ENCODE measurements around the gene PNMA6E.

The PNMA6E gene

DNA sequence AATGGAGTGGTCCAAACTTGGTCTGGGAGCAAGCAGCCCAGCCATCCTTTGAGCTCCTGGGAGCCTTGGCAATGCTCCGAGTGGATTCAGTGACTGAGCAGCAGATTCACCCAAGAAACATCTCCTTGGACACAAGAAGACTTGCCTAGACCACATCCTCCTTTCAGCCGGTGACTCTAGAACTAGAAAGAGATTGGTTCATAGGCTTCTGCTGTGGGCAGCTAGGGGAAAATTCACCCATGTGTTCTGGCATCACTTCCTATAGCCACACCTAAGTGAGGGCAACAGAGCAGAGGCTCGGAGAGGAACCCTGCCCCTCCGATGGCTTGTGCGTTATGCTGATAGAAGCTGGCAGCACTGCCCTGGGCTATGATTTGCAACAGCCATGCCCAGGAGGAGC lies 51.2 kb downstream of the PNMA6E start:
- DNase-seq (ENCODE audit: low read depth), result no peak

- no peak for DNase-seq (ENCODE audit: low read depth)
These were observed 52.7 kb downstream of the PNMA6E start for GRCh38 chrX:153348421-153348820.

GRCh38 chrX:153347530-153347929 lies 53.6 kb downstream of the PNMA6E start:
- DNase-seq (ENCODE audit: low read depth), result no peak

Data from HS-5 (cell line).